Neural progenitor cell (in vitro differentiated cells): ENCODE results near the gene ERCC1. TPM values are rescaled to one million over a fixed set of nuclear protein-coding genes. Genes with fewer than 3 reads are reported as not detected.

Experiments
- DNase-seq: peaks from one replicate; pipeline ENCODE4 v3.0.0-alpha.2; 2016; ENCODE audit warnings: low spot score
- H2AFZ ChIP-seq: fragments of 200-600 bp; sonication (generic); replicated peaks from 2 replicates; pipeline ENCODE4 v1.6.1; 2016; ENCODE audit warnings: antibody characterized with exemption
- H3F3A ChIP-seq: fragments of 200-600 bp; sonication (generic); 2 replicates; pipeline ENCODE4 v1.6.1; 2016; ENCODE audit warnings: antibody characterized with exemption, low read depth
- H3K27ac ChIP-seq: fragments of 200-600 bp; sonication (generic); 2 replicates; pipeline ENCODE4 v1.5.1; 2016; ENCODE audit warnings: mild to moderate bottlenecking
- H3K27me3 ChIP-seq: fragments of 200-600 bp; sonication (generic); 2 replicates; pipeline ENCODE4 v1.6.1; 2016; ENCODE audit warnings: mild to moderate bottlenecking, moderate library complexity
- H3K36me3 ChIP-seq: fragments of 200-600 bp; sonication (generic); 2 replicates; pipeline ENCODE4 v1.5.1; 2016
- H3K4me1 ChIP-seq: fragments of 200-600 bp; sonication (generic); 2 replicates; pipeline ENCODE4 v1.6.1; 2016; ENCODE audit warnings: mixed run types
- H3K4me2 ChIP-seq: fragments of 200-600 bp; sonication (generic); 2 replicates; pipeline ENCODE4 v1.6.1; 2016
- H3K4me3 ChIP-seq: fragments of 200-600 bp; sonication (generic); 2 replicates; pipeline ENCODE4 v1.5.1; 2016
- H3K79me2 ChIP-seq: fragments of 200-600 bp; sonication (generic); 2 replicates; pipeline ENCODE4 v1.6.1; 2016; ENCODE audit warnings: low read depth
- H3K9ac ChIP-seq: fragments of 200-600 bp; sonication (generic); 2 replicates; pipeline ENCODE4 v1.6.1; 2016
- H3K9me3 ChIP-seq: fragments of 200-600 bp; sonication (generic); 2 replicates; pipeline ENCODE4 v1.5.1; 2016; ENCODE audit warnings: low read depth
- H4K20me1 ChIP-seq: fragments of 200-600 bp; sonication (generic); 2 replicates; pipeline ENCODE4 v1.6.1; 2016; ENCODE audit warnings: low read depth
- H3K27ac Mint-ChIP-seq: 3 replicates; pipeline ENCODE4 v1.8.0; 2021; ENCODE audit warnings: mixed read lengths
- H3K27me3 Mint-ChIP-seq: 2 replicates; pipeline ENCODE4 v1.8.0; 2022; ENCODE audit warnings: low read depth, mild to moderate bottlenecking, inconsistent platforms, moderate library complexity, mixed read lengths; ENCODE audit not compliant: insufficient read depth
- H3K36me3 Mint-ChIP-seq: 3 replicates; pipeline ENCODE4 v1.8.0; 2021; ENCODE audit warnings: mixed read lengths
- H3K4me1 Mint-ChIP-seq: 3 replicates; pipeline ENCODE4 v1.8.0; 2021; ENCODE audit warnings: mixed read lengths
- H3K4me3 Mint-ChIP-seq: 3 replicates; pipeline ENCODE4 v1.8.0; 2021; ENCODE audit warnings: mild to moderate bottlenecking, moderate library complexity, mixed read lengths
- H3K9me3 Mint-ChIP-seq: 3 replicates; pipeline ENCODE4 v1.8.0; 2020; ENCODE audit warnings: mixed read lengths
- CTCF ChIP-seq: fragments of 200-600 bp; sonication (generic); IDR thresholded peaks from 2 replicates; pipeline ENCODE4 v1.5.1; 2017; ENCODE audit warnings: antibody characterized with exemption, mild to moderate bottlenecking
- EZH2 ChIP-seq: fragments of 200-600 bp; sonication (generic); IDR thresholded peaks from 2 replicates; pipeline ENCODE4 v1.6.1; 2017; ENCODE audit warnings: antibody characterized with exemption, mild to moderate bottlenecking, moderate library complexity
- EZH2phosphoT487 ChIP-seq: fragments of 200-600 bp; sonication (generic); IDR thresholded peaks from 2 replicates; pipeline ENCODE4 v1.6.1; 2017; ENCODE audit warnings: antibody characterized with exemption
- total RNA-seq: library from RNA; depleted of rRNA; stranded (reverse); fragments of >200 nt; gene quantifications from 2 replicates; pipeline ENCODE4 v1.2.3, GENCODE V29; 2015; ENCODE audit warnings: low replicate concordance

ERCC1 gene
- total RNA-seq, 1 donor from 2014 or later, result 46.0 TPM

GRCh38 chr19:45469945-45470761 lies 46.4 kb upstream of the ERCC1 start:
- H3K4me3 Mint-ChIP-seq, result peak overlapping the region; percentile 92
- H3K4me1 ChIP-seq, result peaks cover 11% of the 10 kb centered on the region

GRCh38 chr19:45469132-45469944 lies 45.6 kb upstream of the ERCC1 start:
- Histone ChIP-seq H2AFZ (peak overlapping the region; percentile 43), H3K4me3 (peak overlapping the region; percentile 70), H3K36me3 (no peaks in the 10 kb centered on the region), H3K27me3 (peaks cover 40% of the 10 kb centered on the region), H3K9ac (peak overlapping the region; percentile 10), H3K9me3 (no peaks in the 10 kb centered on the region), H3K79me2 (no peaks in the 10 kb centered on the region), H3K27ac (peak overlapping the region; percentile 8), H3F3A (peaks cover 21% of the 10 kb centered on the region), H4K20me1 (peaks cover 8% of the 10 kb centered on the region), H3K4me1 (peaks cover 11% of the 10 kb centered on the region), H3K4me2 (peak overlapping the region; percentile 97)
- peak overlapping the region; percentile 81 for H3K27ac Mint-ChIP-seq
- peaks cover 48% of the 10 kb centered on the region for H3K4me1 Mint-ChIP-seq
- peaks cover 37% of the 10 kb centered on the region for H3K27me3 Mint-ChIP-seq
- H3K4me3 Mint-ChIP-seq, result peak overlapping the region; percentile 92
- DNase-seq, result peak; percentile 98
- TF ChIP-seq EZH2phosphoT487, result no peak
- TF ChIP-seq CTCF, result peak; percentile 8
- TF ChIP-seq EZH2, result no peak
- no peaks in the 10 kb centered on the region for H3K36me3 Mint-ChIP-seq
- no peaks in the 10 kb centered on the region for H3K9me3 Mint-ChIP-seq

More at GRCh38 chr19:45469945-45470761, 46.4 kb upstream of the ERCC1 start:
- Histone ChIP-seq H2AFZ (no peak overlapping the region), H3K79me2 (no peaks in the 10 kb centered on the region), H4K20me1 (peaks cover 8% of the 10 kb centered on the region), H3K4me2 (peak overlapping the region; percentile 97), H3K9me3 (no peaks in the 10 kb centered on the region), H3K27me3 (peaks cover 40% of the 10 kb centered on the region), H3K9ac (no peak overlapping the region), H3K27ac (no peak overlapping the region), H3F3A (peaks cover 20% of the 10 kb centered on the region), H3K36me3 (no peaks in the 10 kb centered on the region), H3K4me3 (peak overlapping the region; percentile 70)
- no peak for DNase-seq
- Mint-ChIP-seq H3K27me3 (peaks cover 38% of the 10 kb centered on the region), H3K4me1 (peaks cover 42% of the 10 kb centered on the region), H3K36me3 (no peaks in the 10 kb centered on the region), H3K27ac (peak overlapping the region; percentile 81), H3K9me3 (no peaks in the 10 kb centered on the region)
- TF ChIP-seq EZH2, result no peak
- TF ChIP-seq EZH2phosphoT487, result no peak
- no peak for TF ChIP-seq CTCF

GRCh38 chr19:45468803-45469131 lies 45.0 kb upstream of the ERCC1 start:
- Histone ChIP-seq H2AFZ (peak overlapping the region; percentile 42), H3K27ac (no peak overlapping the region), H3K27me3 (peaks cover 40% of the 10 kb centered on the region), H3K4me1 (peaks cover 11% of the 10 kb centered on the region), H4K20me1 (peaks cover 8% of the 10 kb centered on the region), H3K9ac (peak overlapping the region; percentile 10), H3K9me3 (no peaks in the 10 kb centered on the region), H3F3A (peaks cover 21% of the 10 kb centered on the region), H3K4me3 (peak overlapping the region; percentile 70), H3K36me3 (no peaks in the 10 kb centered on the region), H3K4me2 (peak overlapping the region; percentile 97), H3K79me2 (no peaks in the 10 kb centered on the region)
- Mint-ChIP-seq H3K27me3 (peaks cover 33% of the 10 kb centered on the region), H3K9me3 (no peaks in the 10 kb centered on the region), H3K36me3 (no peaks in the 10 kb centered on the region), H3K27ac (peak overlapping the region; percentile 97), H3K4me3 (peak overlapping the region; percentile 92), H3K4me1 (peaks cover 42% of the 10 kb centered on the region)
- DNase-seq, result no peak
- TF ChIP-seq EZH2phosphoT487, result no peak
- TF ChIP-seq CTCF, result no peak
- TF ChIP-seq EZH2, result no peak
